Stimulated activated CD8-positive, alpha-beta memory T cell treated with anti-CD3 and anti-CD28 coated beads, Interleukin-4, amount 100 ng/mL, for 4 hours (primary cell): ENCODE data around the gene MICAL2.

Experiments used
- DNase-seq, 2 donors: peaks; one replicate each; pipeline ENCODE4 v3.0.0-alpha.2; 2020; ENCODE audit warnings: low read depth in 2 of 2, low spot score in 1 of 2

MICAL2 gene

DNA sequence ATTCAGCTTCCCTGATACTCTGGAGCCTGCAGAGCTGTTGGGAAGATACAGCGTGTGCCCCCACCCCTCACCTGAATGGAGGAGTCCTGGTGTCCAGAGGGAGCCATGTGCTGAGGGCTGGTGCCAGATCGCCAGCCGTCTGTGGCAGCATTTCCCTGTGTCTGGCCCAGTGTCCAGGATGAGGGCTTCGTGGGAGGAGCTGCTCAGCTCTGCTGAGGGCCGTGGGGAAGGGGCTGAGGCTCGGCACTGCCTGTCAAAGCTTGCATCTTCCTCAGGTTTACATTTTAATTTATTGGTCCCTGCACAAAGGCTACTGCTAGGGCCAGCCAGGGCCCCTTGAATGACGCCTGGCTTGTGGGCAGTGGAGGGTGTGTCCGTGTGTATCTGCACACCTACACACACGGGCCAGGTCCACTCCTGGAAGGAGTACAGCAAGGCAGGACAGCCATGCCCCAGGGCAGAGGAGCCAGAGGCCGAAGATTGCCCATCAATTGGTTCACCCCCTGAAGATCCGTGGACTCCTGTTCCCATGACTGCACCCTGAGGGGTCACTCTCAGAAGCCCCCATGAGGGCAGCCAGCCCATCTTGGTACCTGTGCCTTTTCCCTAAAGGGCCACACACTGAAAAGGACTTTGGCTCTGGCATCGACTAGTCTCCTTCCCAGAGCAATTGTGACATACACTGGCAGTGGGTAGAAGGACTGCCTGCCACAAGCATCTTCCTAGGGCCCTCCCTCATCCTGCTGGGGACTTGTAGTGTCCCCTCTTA, 159.2 kb downstream of the MICAL2 start:
- no peak for DNase-seq

DNA sequence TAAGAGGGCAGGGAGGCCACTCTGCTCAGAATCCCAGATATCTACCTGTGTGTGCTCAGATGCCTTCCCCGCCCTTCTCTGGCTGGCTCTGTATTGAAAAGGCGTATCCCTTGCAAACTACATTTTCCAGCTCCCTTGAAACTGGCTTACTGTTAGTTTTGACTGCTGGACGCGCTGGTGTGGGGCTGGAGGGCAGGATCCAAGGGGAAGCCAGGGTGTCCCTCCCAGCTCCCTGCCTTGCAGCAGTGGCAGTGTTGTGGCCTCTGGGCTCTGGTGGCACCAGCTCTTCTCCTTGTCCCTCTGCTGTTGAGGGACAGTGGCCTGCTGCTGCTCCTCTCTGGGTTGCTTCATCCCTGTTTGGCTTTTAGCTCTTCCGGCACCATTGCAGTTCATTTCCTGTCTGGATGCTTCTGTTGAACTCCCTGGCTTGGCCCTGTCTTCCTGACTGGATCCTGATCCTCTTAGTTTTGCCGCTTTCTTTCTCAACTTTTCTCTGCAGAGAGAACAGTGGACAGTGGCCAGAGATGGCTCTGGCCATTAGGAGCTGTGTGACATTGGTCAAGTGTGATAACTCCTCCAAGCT, 159.9 kb downstream of the MICAL2 start:
- DNase-seq: no peak

DNA sequence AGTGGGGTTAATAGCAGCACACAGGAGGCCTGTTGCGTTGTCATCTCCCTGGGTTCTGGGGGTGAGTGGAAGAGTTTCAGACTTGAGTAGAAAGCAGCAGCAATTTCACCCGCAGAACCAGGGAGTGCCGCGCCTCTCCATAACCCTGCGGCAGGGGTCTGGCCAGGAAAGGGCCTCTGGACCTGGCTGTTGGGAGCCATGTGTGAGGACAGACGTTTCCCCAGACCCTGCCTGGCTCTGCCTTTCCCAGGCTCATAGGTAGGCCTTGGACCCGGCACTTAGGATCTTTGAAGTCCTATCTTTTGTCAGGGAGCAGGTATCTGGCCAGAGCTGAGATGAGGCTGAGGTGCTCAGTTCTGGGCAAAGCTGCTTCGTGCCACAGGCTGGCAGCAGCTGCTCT, 160.4 kb downstream of the MICAL2 start:
- no peak for DNase-seq

DNA sequence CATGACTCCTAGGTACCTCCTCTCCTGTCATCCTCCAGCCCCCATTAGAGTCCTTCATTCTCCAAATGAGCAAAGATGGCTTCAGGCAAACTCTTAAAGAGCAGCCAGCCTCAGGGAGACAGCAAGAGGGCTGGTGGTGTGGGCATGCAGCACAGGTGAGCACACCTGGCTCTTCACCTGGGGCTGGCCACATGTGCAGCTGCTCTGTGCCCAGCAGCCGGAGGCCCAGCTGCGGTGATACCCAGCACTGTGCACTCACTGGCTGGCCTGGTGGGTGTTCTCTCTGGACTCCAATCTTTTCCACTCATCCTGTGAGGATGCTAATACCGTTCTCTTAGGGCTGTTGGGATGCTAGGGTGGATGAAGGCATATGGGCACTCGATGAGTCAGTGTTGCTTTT, 160.9 kb downstream of the MICAL2 start:
- no peak for DNase-seq

DNA sequence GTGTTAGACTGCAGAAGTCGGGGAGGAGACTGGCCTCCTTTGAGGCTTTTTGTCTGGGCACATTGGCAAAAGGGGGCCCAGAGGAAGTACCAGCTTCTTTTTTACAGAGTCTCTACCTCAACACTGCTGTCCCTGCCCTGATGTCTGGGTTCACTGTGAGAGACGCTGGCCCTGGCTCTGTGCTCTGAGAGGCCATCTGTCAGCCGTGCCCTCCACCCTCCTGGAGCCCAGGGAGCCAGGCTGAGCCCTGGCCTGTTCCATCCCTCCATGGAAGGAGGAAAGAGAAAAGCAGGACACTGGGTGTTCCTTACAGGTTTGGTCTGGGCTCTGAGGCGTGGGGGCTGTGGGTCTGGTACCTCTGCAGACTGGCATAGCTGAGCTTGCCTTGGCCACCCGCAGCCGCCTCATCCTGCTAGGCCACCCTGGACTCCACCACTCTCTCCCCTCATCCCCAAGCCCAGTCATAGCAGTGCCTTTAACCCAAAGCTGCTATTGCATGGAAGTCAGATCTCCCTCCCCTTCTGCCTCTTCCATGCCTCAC, 161.5 kb downstream of the MICAL2 start:
- no peak for DNase-seq

DNA sequence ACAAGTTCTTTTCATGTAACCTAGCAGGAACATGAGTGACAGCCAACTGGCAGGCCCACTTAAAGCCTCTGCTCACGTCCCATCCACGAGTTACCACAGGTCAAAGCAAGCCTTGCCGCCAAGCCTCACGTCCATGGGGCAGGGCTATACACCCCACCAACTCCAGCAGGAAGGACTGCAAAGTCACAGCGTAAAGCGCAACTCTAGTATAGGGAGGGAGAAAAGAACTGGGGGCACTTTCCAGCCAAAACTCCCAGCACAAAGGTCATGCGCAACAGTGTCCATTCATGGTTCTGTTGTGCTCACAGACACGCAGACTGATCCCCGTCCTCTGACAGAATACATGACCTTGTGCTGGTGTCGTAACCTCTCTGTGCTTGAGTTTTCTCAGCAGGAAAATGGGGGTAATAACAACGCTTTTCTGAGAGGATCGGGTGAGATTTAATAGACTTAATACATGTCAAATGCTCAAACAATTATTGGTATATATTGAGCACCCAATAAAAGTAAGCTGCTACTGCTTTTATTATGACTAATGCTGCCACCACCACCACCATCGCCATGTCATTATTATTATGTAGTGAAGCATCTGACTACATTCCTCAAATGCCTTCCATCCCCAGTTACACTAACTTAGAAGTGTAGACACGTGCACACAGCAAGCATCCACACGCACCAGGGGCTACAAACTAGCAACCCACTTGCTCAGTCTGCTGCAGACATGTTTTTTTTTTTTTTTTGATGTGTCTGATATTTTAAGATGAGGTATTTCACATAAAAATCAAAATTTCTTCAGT, 162.6 kb downstream of the MICAL2 start:
- DNase-seq: no peak

DNA sequence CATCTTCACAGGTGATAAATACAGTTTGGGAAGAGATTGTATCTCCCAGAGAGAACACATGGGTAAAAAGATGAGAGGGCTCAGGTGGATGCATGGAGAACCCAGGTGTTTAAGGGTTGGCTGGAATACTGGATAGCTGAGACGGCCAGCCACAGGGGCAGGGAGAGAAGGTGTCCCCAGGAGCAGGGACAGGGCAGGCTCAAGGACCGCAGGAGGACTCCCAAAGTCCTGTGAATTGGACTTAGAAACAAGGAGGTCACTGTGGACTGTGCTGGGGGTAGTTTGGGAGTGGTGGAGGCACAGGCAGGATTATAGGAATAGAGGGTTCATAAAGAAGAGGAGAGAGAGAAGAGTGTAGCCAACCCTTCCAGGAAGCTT, 163.2 kb downstream of the MICAL2 start:
- no peak for DNase-seq

DNA sequence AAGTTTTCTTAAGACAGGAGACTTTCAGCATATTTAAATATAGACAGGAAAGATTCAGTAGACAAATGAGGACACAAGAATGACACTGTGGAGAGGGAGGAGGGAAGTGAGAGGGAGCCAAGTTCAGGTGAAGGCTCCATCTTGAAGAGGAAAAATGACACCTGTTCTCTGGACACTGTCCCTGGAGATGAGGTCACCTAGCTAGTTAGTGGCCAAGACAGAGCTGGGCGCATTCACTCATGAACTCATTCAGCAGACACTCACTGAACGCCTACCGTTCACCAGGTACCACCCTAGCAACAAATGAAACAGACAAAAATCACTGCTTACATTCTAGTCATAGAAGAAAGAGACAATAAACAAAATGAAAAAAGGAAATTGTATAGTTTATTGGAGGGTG, 163.7 kb downstream of the MICAL2 start:
- no peak for DNase-seq

DNA sequence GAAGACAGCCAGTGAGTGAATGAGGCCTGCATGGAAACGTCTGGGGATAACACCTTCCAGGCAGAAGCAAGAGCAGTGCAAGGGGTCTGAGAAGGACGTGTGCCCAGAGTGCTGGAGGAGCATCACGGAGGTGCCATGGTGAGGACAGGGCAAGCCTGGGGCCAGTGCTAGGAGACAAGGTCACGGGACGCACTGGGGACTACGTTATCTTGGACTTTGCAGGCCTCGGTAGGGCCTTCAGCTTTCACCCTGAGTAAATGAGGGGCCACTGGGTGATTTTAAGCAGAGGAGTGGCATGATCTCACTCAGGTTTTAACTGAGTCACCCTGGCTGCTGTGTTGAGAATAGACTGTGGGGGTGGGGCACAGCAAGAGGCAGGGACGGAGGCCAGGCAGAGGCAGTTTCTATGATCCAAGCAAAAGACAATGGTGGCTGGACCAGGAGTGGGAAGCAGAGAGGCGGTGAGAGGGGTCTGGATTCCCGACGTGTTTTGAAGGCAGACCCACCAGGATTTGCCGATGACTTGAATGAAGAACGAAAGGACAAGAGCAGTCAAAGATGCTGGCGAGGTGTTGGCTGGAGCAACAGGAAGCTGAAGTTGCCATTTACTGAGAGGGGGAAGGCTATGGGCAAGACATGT, 164.3 kb downstream of the MICAL2 start:
- DNase-seq: no peak

DNA sequence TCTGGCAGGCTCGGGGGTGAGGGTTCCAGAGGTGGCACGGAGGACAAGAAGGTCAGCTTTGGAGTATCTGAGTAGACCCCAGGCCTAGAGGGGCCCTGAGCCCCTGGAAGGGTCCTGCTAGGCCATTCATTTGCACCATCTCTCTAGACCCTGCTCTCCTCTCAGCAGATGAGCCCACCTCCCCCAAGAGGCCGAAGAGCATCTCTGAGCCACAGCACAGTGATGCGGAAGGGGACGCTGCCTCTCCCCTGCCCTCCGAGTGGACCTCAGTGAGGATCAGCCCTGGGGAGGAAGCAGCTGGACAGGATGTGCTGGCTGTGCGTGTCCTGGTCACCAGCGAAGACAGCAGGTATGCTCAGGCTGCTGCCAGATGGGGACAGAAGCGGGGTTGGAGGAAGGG, 165.4 kb downstream of the MICAL2 start:
- DNase-seq: no peak

DNA sequence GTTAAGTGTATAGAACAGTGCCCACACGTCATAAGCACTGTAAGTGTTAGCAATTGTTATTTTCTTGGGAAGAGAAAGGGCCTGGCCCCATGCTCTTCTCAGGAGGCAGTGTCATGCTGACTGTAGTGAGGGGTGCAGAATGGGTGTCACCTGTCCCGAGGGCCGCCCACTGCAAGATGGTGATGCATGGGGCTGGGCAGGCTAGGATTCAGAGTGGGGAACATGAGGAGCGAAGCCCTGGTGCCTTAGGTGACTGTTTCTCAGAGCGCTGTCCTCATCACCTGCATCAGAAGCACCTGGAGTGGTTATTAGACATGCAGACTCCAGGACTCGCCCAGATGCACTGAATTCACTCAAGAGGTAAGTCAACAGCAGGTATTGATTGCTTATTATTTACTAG, 166.0 kb downstream of the MICAL2 start:
- no peak for DNase-seq

DNA sequence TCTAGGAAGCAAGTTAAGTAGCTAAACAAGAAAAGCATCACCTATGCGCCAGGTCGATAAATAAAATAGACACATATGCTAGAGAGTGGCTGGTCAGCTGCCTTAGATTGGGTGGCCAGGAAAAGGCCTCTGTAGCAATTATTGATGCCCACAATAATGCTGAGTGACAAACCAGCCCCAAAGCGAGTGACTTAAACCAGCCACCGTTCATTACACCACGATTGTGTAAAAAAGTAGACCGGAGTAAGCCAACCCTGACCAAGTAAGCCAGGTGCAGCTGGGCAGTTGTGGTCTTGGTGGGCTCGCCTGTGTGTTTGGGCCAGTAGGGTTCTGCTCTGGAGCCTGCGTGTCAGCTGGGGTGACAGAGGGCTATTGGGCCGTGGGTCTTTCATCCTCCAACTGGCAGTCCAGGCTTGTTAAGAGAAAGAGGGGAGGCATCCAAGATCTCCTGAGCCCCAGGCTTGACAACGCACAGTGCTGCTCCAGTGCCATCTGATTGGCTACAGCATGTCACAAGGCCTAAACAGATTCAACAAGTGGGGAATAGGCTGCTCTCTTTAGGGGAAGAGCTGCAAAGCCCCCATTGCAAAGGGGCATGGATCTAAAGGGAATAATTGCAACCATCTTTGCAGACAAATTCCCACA, 166.6 kb downstream of the MICAL2 start:
- DNase-seq: no peak

DNA sequence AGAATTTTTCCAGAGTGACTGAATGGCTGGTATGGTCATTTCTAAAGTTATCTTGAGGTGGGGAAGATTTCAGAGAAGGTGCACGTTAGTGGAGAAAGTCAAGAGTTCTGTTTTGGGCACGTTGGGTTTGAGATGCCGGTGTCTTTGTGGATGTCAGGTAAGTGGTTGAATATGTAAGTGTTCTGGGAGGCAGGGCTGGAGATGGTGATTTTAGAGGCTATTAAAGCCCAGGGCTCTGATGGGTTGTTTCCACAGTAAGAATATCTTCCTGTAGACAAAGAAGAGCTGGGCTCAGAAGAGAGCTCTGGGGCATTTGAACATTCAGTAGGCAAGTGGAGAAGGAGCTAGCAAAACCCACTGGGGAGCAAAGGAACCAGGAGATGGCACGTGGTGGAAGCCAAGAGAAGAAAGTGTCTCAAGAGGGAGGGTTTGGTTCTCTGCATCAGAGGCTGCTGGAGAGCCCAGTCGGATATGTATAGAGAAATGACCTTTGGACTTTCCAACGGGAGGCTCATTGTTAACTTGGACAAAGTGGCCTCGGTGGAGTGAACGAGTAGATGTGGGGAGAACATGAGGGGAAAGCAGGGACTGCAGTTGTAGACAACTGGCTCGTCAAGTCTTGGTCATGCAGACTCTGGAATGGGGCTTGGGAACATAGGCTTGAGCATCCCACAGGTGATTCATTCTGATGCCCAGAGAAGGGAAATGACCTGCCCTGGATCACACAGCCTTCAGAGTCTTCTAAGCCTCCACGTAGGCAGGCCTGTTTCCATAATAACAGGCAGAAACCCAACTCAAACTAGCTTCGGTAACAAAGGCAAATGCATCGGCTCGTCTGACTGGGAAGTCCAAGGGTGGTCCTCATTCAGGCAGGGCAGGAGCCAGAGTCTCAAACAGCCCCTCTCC, 168.6 kb downstream of the MICAL2 start:
- no peak for DNase-seq

DNA sequence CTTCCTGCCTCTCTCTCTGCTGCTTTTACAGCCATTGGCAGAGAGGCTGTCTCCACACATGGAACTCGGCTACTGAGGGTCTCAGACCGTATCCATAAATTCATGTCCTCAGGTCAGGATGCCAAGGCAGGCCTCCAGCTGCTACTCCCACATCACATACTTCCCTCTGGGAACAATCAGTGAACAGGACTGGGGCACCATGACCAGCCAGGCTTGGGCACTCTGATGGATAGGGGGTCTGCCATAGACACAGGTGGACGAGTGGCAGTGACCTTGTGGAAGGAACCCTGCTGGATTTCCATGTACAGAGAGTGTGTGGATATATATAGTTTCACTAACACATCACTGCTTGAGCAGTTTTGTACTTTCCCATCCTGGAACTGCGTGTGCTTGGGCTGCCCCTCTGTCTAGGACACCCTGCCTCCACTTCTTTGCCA, 169.3 kb downstream of the MICAL2 start:
- no peak for DNase-seq

DNA sequence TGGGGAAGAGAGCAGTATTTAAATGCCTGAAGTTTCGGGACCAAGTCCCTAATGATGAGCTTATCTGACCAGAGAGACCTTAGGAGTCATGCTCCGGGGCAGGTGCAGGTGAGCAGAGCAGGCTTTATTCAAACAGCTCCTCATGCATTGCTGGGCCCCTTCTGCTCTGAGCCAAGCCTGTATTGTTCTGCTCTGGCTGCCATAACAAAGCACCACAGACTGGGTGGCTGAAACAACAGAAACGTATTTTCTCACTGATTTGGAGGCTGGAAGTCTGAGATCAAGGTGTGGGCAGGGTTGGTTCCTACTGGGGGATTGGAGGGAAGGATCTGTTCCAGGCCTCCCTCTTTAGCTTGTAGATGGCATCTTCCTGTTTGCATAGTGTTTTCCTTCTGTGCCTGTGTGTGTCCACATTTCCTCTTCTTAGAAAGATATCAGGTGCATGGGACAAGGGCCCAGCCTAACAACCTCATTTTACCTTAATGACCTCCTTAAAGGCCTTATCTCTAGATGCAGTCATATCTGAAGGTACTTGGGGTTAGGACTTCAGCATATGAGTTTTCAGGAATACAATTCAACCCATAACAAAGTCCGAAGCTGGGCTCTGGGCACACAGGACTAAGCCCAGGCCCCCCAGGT, 169.9 kb downstream of the MICAL2 start:
- no peak for DNase-seq

DNA sequence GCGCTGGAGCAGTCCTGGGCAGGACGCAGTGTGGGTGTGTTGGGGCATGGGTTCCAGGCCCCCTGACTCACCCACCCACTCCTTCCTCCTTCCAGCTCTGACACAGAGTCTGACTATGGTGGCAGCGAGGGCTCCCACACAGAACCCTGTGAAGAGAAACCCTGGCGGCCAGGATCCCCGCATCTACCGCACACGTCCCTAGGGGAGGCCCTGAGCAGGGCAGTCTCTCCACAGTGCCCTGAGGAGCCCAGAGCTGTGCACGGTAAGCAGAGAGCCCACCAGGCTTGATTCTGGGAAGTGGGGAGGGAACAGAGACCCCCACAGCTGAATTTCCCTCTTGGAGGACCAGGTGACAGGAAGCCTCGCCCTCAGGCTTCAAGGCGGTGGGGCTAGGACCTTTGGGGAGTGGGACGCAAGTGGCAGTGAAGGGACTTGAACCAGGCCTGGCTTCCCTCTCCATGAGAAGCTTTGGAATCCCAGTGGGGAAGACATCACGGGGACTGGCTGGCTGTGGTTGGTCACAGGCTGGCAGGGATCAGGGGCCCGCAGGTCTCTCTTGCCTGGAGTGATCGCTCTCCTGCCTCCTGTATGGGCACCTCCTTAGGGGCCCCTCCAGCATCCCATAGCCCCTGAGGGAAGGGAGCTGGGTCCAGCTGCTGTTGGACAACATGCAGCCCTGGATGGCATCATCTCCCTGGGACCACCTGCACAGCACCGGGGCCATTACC, 170.6 kb downstream of the MICAL2 start:
- no peak for DNase-seq

DNA sequence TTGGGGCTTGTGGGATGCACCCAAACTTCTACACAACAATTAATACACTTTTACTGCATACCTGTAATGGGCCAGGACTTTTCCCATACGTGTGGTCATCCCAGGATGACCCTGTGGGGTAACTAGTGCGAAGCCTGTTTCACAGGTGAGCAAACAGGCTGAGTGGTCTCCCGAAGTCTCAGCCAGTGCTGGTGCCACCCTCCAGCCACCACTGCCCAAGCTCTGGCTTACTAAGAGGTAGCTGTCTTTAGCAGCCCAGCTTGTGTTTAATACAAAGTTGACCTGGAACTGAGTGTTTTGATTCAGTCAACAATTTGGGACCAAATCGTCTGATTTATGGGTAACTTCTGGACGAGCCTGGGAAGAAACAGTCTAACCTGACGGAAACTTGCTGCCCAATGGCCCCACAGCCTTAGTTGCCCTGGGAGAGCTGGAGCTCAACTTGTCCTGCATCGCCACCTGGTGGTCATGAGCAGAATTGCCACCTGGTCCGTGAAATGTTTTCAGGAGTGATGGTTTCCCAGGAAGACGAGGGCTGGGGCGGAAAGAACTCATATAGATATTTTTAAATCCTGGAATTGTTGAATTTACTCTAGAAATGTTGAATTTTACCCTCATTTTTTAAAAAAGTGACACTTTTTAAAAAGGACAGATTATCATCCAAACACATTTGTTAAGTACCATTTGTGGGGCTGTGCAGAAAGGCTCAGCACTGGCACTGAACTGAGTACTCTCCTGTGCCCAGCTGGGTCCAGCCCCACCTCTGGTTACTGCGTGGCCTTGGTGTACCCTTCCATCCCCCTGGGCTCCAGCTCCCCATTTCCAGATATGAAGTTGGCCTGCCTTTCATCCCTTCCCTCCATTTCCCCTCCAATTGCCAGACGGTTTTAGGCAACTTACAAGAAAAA, 171.4 kb downstream of the MICAL2 start:
- DNase-seq: peak; percentile 47 to 65

DNA sequence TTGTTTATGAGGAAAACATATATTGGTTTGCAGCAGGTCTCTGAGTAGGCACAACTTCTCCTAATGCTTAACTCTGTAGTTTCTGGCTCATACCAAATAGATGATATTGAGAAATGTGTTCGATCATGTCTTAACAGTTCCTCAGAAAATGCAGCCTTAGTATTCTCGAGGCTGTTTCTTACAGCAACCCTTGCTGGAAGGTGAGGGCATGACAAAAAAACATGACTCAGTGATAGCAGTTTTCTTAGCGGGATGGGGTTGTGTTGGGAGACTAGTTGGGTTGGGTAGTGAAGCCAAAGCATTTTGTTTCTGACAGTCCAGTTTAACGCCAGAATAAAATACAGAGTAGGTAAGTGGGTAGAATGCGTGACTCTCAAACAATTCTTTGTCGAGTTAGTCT, 172.3 kb downstream of the MICAL2 start:
- no peak for DNase-seq
